Neural progenitor cell (in vitro differentiated cells): ENCODE data around the gene ING2. TPM values are rescaled to one million over a fixed set of nuclear protein-coding genes. Genes with fewer than 3 reads are reported as not detected.
"Not testable (repeated sequence)": the region's sequence is repeated elsewhere in the genome, so short reads cannot be mapped to it uniquely, and the experiment has no call there.

Experiments
- DNase-seq: peaks from one replicate; pipeline ENCODE4 v3.0.0-alpha.2; 2016; ENCODE audit warnings: low spot score
- H2AFZ ChIP-seq: fragments of 200-600 bp; sonication (generic); replicated peaks from 2 replicates; pipeline ENCODE4 v1.6.1; 2016; ENCODE audit warnings: antibody characterized with exemption
- H3F3A ChIP-seq: fragments of 200-600 bp; sonication (generic); 2 replicates; pipeline ENCODE4 v1.6.1; 2016; ENCODE audit warnings: antibody characterized with exemption, low read depth
- H3K27ac ChIP-seq: fragments of 200-600 bp; sonication (generic); 2 replicates; pipeline ENCODE4 v1.5.1; 2016; ENCODE audit warnings: mild to moderate bottlenecking
- H3K27me3 ChIP-seq: fragments of 200-600 bp; sonication (generic); 2 replicates; pipeline ENCODE4 v1.6.1; 2016; ENCODE audit warnings: mild to moderate bottlenecking, moderate library complexity
- H3K36me3 ChIP-seq: fragments of 200-600 bp; sonication (generic); 2 replicates; pipeline ENCODE4 v1.5.1; 2016
- H3K4me1 ChIP-seq: fragments of 200-600 bp; sonication (generic); 2 replicates; pipeline ENCODE4 v1.6.1; 2016; ENCODE audit warnings: mixed run types
- H3K4me2 ChIP-seq: fragments of 200-600 bp; sonication (generic); 2 replicates; pipeline ENCODE4 v1.6.1; 2016
- H3K4me3 ChIP-seq: fragments of 200-600 bp; sonication (generic); 2 replicates; pipeline ENCODE4 v1.5.1; 2016
- H3K79me2 ChIP-seq: fragments of 200-600 bp; sonication (generic); 2 replicates; pipeline ENCODE4 v1.6.1; 2016; ENCODE audit warnings: low read depth
- H3K9ac ChIP-seq: fragments of 200-600 bp; sonication (generic); 2 replicates; pipeline ENCODE4 v1.6.1; 2016
- H3K9me3 ChIP-seq: fragments of 200-600 bp; sonication (generic); 2 replicates; pipeline ENCODE4 v1.5.1; 2016; ENCODE audit warnings: low read depth
- H4K20me1 ChIP-seq: fragments of 200-600 bp; sonication (generic); 2 replicates; pipeline ENCODE4 v1.6.1; 2016; ENCODE audit warnings: low read depth
- H3K27ac Mint-ChIP-seq: 3 replicates; pipeline ENCODE4 v1.8.0; 2021; ENCODE audit warnings: mixed read lengths
- H3K27me3 Mint-ChIP-seq: 2 replicates; pipeline ENCODE4 v1.8.0; 2022; ENCODE audit warnings: low read depth, mild to moderate bottlenecking, inconsistent platforms, moderate library complexity, mixed read lengths; ENCODE audit not compliant: insufficient read depth
- H3K36me3 Mint-ChIP-seq: 3 replicates; pipeline ENCODE4 v1.8.0; 2021; ENCODE audit warnings: mixed read lengths
- H3K4me1 Mint-ChIP-seq: 3 replicates; pipeline ENCODE4 v1.8.0; 2021; ENCODE audit warnings: mixed read lengths
- H3K4me3 Mint-ChIP-seq: 3 replicates; pipeline ENCODE4 v1.8.0; 2021; ENCODE audit warnings: mild to moderate bottlenecking, moderate library complexity, mixed read lengths
- H3K9me3 Mint-ChIP-seq: 3 replicates; pipeline ENCODE4 v1.8.0; 2020; ENCODE audit warnings: mixed read lengths
- CTCF ChIP-seq: fragments of 200-600 bp; sonication (generic); IDR thresholded peaks from 2 replicates; pipeline ENCODE4 v1.5.1; 2017; ENCODE audit warnings: antibody characterized with exemption, mild to moderate bottlenecking
- EZH2 ChIP-seq: fragments of 200-600 bp; sonication (generic); IDR thresholded peaks from 2 replicates; pipeline ENCODE4 v1.6.1; 2017; ENCODE audit warnings: antibody characterized with exemption, mild to moderate bottlenecking, moderate library complexity
- EZH2phosphoT487 ChIP-seq: fragments of 200-600 bp; sonication (generic); IDR thresholded peaks from 2 replicates; pipeline ENCODE4 v1.6.1; 2017; ENCODE audit warnings: antibody characterized with exemption
- total RNA-seq: library from RNA; depleted of rRNA; stranded (reverse); fragments of >200 nt; gene quantifications from 2 replicates; pipeline ENCODE4 v1.2.3, GENCODE V29; 2015; ENCODE audit warnings: low replicate concordance

The ING2 gene
- total RNA-seq, 1 donor from 2014 or later: 38.0 TPM

- peaks cover 38% of the 10 kb centered on the region for H3K4me1 Mint-ChIP-seq
- no peak overlapping the region for H3K27ac Mint-ChIP-seq
- no peaks in the 10 kb centered on the region for H3K9me3 ChIP-seq
- H3K9me3 Mint-ChIP-seq: peaks cover 15% of the 10 kb centered on the region
- no peaks in the 10 kb centered on the region for H3K27me3 ChIP-seq
- H3K79me2 ChIP-seq: no peaks in the 10 kb centered on the region
- no peaks in the 10 kb centered on the region for H3K36me3 ChIP-seq
- no peak overlapping the region for H3K4me3 ChIP-seq
- H3K27me3 Mint-ChIP-seq: peaks cover 5% of the 10 kb centered on the region
- no peaks in the 10 kb centered on the region for H4K20me1 ChIP-seq
- H3K4me2 ChIP-seq: no peak overlapping the region
- H2AFZ ChIP-seq: no peak overlapping the region
- no peak overlapping the region for H3K27ac ChIP-seq
- TF ChIP-seq CTCF: no peak
- H3K36me3 Mint-ChIP-seq: peaks cover 14% of the 10 kb centered on the region
- H3K9ac ChIP-seq: no peak overlapping the region
- no peaks in the 10 kb centered on the region for H3K4me1 ChIP-seq
- no peaks in the 10 kb centered on the region for H3F3A ChIP-seq
- DNase-seq: no peak
- no peak overlapping the region for H3K4me3 Mint-ChIP-seq
Observed at GRCh38 chr4:183478926-183479325, 25.9 kb upstream of the ING2 start.

GRCh38 chr4:183482515-183483095 lies 22.3 kb upstream of the ING2 start:
- H3K9me3 Mint-ChIP-seq: peaks cover 15% of the 10 kb centered on the region
- H3K4me1 ChIP-seq, H3K36me3 ChIP-seq, H3K79me2 ChIP-seq, H3K27me3 ChIP-seq, H3K27ac ChIP-seq, DNase-seq, H2AFZ ChIP-seq, H3K27me3 Mint-ChIP-seq, H3K9ac ChIP-seq, H3K9me3 ChIP-seq, H4K20me1 ChIP-seq, H3F3A ChIP-seq, H3K4me2 ChIP-seq, H3K4me3 ChIP-seq: not testable (repeated sequence)
- H3K27ac Mint-ChIP-seq: peak overlapping the region; percentile 91
- H3K36me3 Mint-ChIP-seq: peaks cover 21% of the 10 kb centered on the region
- H3K4me3 Mint-ChIP-seq: peak overlapping the region; percentile 41
- peaks cover 34% of the 10 kb centered on the region for H3K4me1 Mint-ChIP-seq

- DNase-seq: no peak
- Mint-ChIP-seq H3K4me3 (no peak overlapping the region), H3K36me3 (peaks cover 21% of the 10 kb centered on the region), H3K27me3 (peaks cover 5% of the 10 kb centered on the region), H3K4me1 (peaks cover 24% of the 10 kb centered on the region), H3K9me3 (peaks cover 15% of the 10 kb centered on the region), H3K27ac (no peak overlapping the region)
- H3K4me2 ChIP-seq: no peak overlapping the region
- H2AFZ ChIP-seq: no peak overlapping the region
- no peak overlapping the region for H3K4me3 ChIP-seq
- H3F3A ChIP-seq: no peaks in the 10 kb centered on the region
- H3K27ac ChIP-seq: no peak overlapping the region
- TF ChIP-seq EZH2phosphoT487 (no peak), CTCF (no peak), EZH2 (no peak)
- no peaks in the 10 kb centered on the region for H3K9me3 ChIP-seq
- H3K36me3 ChIP-seq: no peaks in the 10 kb centered on the region
- H3K79me2 ChIP-seq: no peaks in the 10 kb centered on the region
- no peaks in the 10 kb centered on the region for H4K20me1 ChIP-seq
- no peak overlapping the region for H3K9ac ChIP-seq
- no peaks in the 10 kb centered on the region for H3K4me1 ChIP-seq
- no peaks in the 10 kb centered on the region for H3K27me3 ChIP-seq
Observed at GRCh38 chr4:183483997-183484396, 20.9 kb upstream of the ING2 start.

- Histone ChIP-seq H3K4me3 (no peak overlapping the region), H3K36me3 (no peaks in the 10 kb centered on the region), H2AFZ (no peak overlapping the region), H3K4me1 (no peaks in the 10 kb centered on the region), H3K9me3 (no peaks in the 10 kb centered on the region), H3K4me2 (no peak overlapping the region), H3K27ac (no peak overlapping the region), H3K9ac (no peak overlapping the region), H4K20me1 (no peaks in the 10 kb centered on the region), H3F3A (no peaks in the 10 kb centered on the region), H3K27me3 (no peaks in the 10 kb centered on the region), H3K79me2 (no peaks in the 10 kb centered on the region)
- H3K9me3 Mint-ChIP-seq: peaks cover 15% of the 10 kb centered on the region
- H3K4me3 Mint-ChIP-seq: no peak overlapping the region
- H3K27ac Mint-ChIP-seq: no peak overlapping the region
- peaks cover 5% of the 10 kb centered on the region for H3K27me3 Mint-ChIP-seq
- DNase-seq: no peak
- peaks cover 17% of the 10 kb centered on the region for H3K4me1 Mint-ChIP-seq
- H3K36me3 Mint-ChIP-seq: peaks cover 25% of the 10 kb centered on the region
- TF ChIP-seq EZH2 (no peak), CTCF (no peak), EZH2phosphoT487 (no peak)
Observed at GRCh38 chr4:183485411-183486160, 19.3 kb upstream of the ING2 start.
